ENCODE measurements around the gene PRF1. TPM values are rescaled to one million over a fixed set of nuclear protein-coding genes. Genes with fewer than 3 reads are reported as not detected.

PRF1 gene
- total and polyA plus RNA-seq, 2 of the 13 experiments (the other 11 are each of a cell fraction or from before 2014, with no cell fraction given), result 1.00 to 1.4 TPM

DNA sequence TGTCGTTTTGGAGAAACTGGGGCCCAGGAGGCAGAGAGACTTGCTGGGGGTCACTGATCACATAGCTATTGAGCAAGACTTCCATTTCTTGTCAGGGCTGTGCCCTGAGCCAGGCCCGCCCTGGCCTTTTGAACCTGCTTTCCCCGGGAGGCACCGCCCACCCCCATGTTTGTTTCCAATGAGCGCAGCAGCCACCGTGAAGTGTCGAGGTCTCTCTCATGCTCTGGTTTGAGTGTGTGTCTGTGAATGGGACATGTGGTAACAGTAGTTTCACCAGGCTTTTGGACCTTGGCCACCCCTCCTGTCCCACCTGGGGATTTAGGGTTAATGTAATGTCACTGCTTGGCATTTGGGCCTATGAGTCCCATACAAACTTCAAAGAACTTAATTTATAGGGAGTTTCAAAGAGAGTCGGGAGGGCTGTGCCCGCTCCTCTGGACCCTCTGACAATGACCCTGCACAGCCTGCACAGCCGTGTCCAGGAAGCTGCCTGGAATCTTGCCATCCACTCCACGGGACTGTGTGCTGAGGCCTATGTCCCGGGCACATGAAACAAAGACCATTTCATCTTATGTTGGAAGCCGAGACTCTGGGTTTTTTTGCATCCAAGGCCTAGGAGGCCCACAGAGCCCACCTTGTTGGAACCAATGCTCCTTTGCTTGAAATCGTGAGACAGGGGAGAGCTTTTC, 6.3 kb downstream of the PRF1 start (continued):
- TF ChIP-seq FOXA1 (IDR thresholded peaks at IDR 0.05) (no peak), FOXA1 (CRISPR knock-in tag; IDR thresholded peaks at IDR 0.05) (0 out of 2 replicates have a peak, but pooled peaks have one; percentile 41), ZNF292 (CRISPR knock-in tag; IDR thresholded peaks at IDR 0.05; ENCODE audit: borderline replicate concordance, low read depth) (no peak; the same call in 1 of the 2 replicates), ZNF34 (CRISPR knock-in tag; IDR thresholded peaks at IDR 0.05; ENCODE audit: borderline replicate concordance) (no peak), TARDBP (CRISPR knock-in tag; IDR thresholded peaks at IDR 0.05) (peak; percentile 55; the same call in 1 of the 2 replicates), SRSF1 (optimal IDR thresholded peaks at IDR 0.05; ENCODE audit: low read depth, low read length) (no peak), NFE2L1 (CRISPR knock-in tag; IDR thresholded peaks at IDR 0.05; ENCODE audit: borderline replicate concordance) (no peak), KDM4B (CRISPR knock-in tag; IDR thresholded peaks at IDR 0.05) (no peak), RBM22 (optimal IDR thresholded peaks at IDR 0.05; ENCODE audit: low read length) (no peak), MTA1 (CRISPR knock-in tag; IDR thresholded peaks at IDR 0.05; ENCODE audit: borderline replicate concordance) (no peak), ZNF891 (CRISPR knock-in tag; IDR thresholded peaks at IDR 0.05) (no peak), NR3C1 (CRISPR knock-in tag; IDR thresholded peaks at IDR 0.05) (no peak), ATM (IDR thresholded peaks at IDR 0.05; ENCODE audit: borderline replicate concordance) (no peak), ONECUT2 (CRISPR knock-in tag; IDR thresholded peaks at IDR 0.05) (no peak), SMARCC2 (IDR thresholded peaks at IDR 0.05) (no peak)
- TF ChIP-seq, protein P1, sequence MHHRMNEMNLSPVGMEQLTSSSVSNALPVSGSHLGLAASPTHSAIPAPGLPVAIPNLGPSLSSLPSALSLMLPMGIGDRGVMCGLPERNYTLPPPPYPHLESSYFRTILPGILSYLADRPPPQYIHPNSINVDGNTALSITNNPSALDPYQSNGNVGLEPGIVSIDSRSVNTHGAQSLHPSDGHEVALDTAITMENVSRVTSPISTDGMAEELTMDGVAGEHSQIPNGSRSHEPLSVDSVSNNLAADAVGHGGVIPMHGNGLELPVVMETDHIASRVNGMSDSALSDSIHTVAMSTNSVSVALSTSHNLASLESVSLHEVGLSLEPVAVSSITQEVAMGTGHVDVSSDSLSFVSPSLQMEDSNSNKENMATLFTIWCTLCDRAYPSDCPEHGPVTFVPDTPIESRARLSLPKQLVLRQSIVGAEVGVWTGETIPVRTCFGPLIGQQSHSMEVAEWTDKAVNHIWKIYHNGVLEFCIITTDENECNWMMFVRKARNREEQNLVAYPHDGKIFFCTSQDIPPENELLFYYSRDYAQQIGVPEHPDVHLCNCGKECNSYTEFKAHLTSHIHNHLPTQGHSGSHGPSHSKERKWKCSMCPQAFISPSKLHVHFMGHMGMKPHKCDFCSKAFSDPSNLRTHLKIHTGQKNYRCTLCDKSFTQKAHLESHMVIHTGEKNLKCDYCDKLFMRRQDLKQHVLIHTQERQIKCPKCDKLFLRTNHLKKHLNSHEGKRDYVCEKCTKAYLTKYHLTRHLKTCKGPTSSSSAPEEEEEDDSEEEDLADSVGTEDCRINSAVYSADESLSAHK (CRISPR knock-in tag; IDR thresholded peaks at IDR 0.05; ENCODE audit: borderline replicate concordance), result no peak
- TF ChIP-seq, protein P2, sequence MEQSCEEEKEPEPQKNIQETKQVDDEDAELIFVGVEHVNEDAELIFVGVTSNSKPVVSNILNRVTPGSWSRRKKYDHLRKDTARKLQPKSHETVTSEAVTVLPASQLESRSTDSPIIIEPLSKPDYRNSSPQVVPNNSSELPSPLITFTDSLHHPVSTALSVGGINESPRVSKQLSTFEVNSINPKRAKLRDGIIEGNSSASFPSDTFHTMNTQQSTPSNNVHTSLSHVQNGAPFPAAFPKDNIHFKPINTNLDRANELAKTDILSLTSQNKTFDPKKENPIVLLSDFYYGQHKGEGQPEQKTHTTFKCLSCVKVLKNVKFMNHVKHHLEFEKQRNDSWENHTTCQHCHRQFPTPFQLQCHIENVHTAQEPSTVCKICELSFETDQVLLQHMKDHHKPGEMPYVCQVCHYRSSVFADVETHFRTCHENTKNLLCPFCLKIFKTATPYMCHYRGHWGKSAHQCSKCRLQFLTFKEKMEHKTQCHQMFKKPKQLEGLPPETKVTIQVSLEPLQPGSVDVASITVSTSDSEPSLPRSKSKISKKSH (CRISPR knock-in tag; IDR thresholded peaks at IDR 0.05; ENCODE audit: borderline replicate concordance), result no peak
- TF ChIP-seq, protein P3, sequence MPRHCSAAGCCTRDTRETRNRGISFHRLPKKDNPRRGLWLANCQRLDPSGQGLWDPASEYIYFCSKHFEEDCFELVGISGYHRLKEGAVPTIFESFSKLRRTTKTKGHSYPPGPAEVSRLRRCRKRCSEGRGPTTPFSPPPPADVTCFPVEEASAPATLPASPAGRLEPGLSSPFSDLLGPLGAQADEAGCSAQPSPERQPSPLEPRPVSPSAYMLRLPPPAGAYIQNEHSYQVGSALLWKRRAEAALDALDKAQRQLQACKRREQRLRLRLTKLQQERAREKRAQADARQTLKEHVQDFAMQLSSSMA (CRISPR knock-in tag; IDR thresholded peaks at IDR 0.05), result 0 out of 2 replicates have a peak, but pooled peaks have one; percentile 75
- TF ChIP-seq, protein P4, sequence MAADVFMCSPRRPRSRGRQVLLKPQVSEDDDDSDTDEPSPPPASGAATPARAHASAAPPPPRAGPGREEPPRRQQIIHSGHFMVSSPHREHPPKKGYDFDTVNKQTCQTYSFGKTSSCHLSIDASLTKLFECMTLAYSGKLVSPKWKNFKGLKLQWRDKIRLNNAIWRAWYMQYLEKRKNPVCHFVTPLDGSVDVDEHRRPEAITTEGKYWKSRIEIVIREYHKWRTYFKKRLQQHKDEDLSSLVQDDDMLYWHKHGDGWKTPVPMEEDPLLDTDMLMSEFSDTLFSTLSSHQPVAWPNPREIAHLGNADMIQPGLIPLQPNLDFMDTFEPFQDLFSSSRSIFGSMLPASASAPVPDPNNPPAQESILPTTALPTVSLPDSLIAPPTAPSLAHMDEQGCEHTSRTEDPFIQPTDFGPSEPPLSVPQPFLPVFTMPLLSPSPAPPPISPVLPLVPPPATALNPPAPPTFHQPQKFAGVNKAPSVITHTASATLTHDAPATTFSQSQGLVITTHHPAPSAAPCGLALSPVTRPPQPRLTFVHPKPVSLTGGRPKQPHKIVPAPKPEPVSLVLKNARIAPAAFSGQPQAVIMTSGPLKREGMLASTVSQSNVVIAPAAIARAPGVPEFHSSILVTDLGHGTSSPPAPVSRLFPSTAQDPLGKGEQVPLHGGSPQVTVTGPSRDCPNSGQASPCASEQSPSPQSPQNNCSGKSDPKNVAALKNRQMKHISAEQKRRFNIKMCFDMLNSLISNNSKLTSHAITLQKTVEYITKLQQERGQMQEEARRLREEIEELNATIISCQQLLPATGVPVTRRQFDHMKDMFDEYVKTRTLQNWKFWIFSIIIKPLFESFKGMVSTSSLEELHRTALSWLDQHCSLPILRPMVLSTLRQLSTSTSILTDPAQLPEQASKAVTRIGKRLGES (CRISPR knock-in tag; IDR thresholded peaks at IDR 0.05; ENCODE audit: borderline replicate concordance), result no peak
- TF ChIP-seq, protein P5, sequence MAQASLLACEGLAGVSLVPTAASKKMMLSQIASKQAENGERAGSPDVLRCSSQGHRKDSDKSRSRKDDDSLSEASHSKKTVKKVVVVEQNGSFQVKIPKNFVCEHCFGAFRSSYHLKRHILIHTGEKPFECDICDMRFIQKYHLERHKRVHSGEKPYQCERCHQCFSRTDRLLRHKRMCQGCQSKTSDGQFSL (CRISPR knock-in tag; IDR thresholded peaks at IDR 0.05), result no peak
- TF ChIP-seq, protein P6, sequence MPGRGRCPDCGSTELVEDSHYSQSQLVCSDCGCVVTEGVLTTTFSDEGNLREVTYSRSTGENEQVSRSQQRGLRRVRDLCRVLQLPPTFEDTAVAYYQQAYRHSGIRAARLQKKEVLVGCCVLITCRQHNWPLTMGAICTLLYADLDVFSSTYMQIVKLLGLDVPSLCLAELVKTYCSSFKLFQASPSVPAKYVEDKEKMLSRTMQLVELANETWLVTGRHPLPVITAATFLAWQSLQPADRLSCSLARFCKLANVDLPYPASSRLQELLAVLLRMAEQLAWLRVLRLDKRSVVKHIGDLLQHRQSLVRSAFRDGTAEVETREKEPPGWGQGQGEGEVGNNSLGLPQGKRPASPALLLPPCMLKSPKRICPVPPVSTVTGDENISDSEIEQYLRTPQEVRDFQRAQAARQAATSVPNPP (CRISPR knock-in tag; IDR thresholded peaks at IDR 0.05), result no peak
